Panc1 (cell line): Measurements from ENCODE around the gene RUNX1.

Source experiments
- CTCF ChIP-seq: fragments of 450-650 bp; IDR thresholded peaks from 2 replicates; pipeline ENCODE4 v1.5.1; 2017; ENCODE audit warnings: mild to moderate bottlenecking
- POLR2AphosphoS5 ChIP-seq: IDR thresholded peaks from 2 replicates; pipeline ENCODE4 v1.6.1; 2012; ENCODE audit warnings: mild to moderate bottlenecking, low read depth, low read length, moderate library complexity
- REST ChIP-seq, 2 experiments: IDR thresholded peaks; 2 replicates each; pipeline ENCODE4 v1.6.1; 2011 to 2012; ENCODE audit warnings: low read depth in 2 of 2, control low read depth in 1 of 2, low read length in 1 of 2, mild to moderate bottlenecking in 1 of 2, moderate library complexity in 1 of 2; ENCODE audit not compliant: insufficient read depth in 1 of 2
- SIN3A ChIP-seq: IDR thresholded peaks from 2 replicates; pipeline ENCODE4 v1.6.1; 2012; ENCODE audit warnings: low read depth, mild to moderate bottlenecking, low read length, moderate library complexity, borderline replicate concordance; ENCODE audit not compliant: insufficient read depth

GRCh38 chr21:34797921-34798535, 251.1 kb downstream of the RUNX1 start:
- TF ChIP-seq CTCF (no peak), POLR2AphosphoS5 (no peak), REST (IDR thresholded peaks at IDR 0.05; ENCODE audit: insufficient read depth in 1 of 2, low read depth in 2 of 2, low read length in 1 of 2) (no peak), SIN3A (no peak)
